KMS-11 (cell line): ENCODE results near the gene SLC25A41.

Experiments
- H2AFZ ChIP-seq: fragments of 200-600 bp; sonication (generic); 2 replicates; pipeline ENCODE4 v1.6.1; 2016; ENCODE audit warnings: antibody characterized with exemption, mixed run types, low read depth
- H3K27ac ChIP-seq: fragments of 200-600 bp; sonication (generic); 2 replicates; pipeline ENCODE4 v1.6.1; 2016; ENCODE audit warnings: mild to moderate bottlenecking, mixed run types
- H3K27me3 ChIP-seq: fragments of 200-600 bp; sonication (generic); 2 replicates; pipeline ENCODE4 v1.6.1; 2017; ENCODE audit warnings: mild to moderate bottlenecking, low read depth, mixed run types, moderate library complexity; ENCODE audit not compliant: insufficient read depth
- H3K36me3 ChIP-seq: fragments of 200-600 bp; sonication (generic); 2 replicates; pipeline ENCODE4 v1.6.1; 2017; ENCODE audit warnings: mild to moderate bottlenecking, mixed run types; ENCODE audit not compliant: insufficient read depth
- H3K4me1 ChIP-seq: fragments of 200-600 bp; sonication (generic); 2 replicates; pipeline ENCODE4 v1.6.1; 2016; ENCODE audit warnings: mild to moderate bottlenecking, low read depth, mixed run types; ENCODE audit not compliant: poor library complexity, severe bottlenecking
- H3K4me2 ChIP-seq: fragments of 200-600 bp; sonication (generic); 2 replicates; pipeline ENCODE4 v1.7.0; 2016; ENCODE audit warnings: mild to moderate bottlenecking, mixed run types
- H3K4me3 ChIP-seq: fragments of 200-600 bp; sonication (generic); IDR thresholded peaks from 2 replicates; pipeline ENCODE4 v1.6.1; 2017; ENCODE audit warnings: low read depth, low read length, mixed read lengths; ENCODE audit not compliant: insufficient read depth
- H3K79me2 ChIP-seq: fragments of 200-600 bp; sonication (generic); 2 replicates; pipeline ENCODE4 v1.6.1; 2016; ENCODE audit warnings: low read depth, mixed run types; ENCODE audit not compliant: insufficient read depth
- H3K9ac ChIP-seq: fragments of 200-600 bp; sonication (generic); 2 replicates; pipeline ENCODE4 v1.6.1; 2016; ENCODE audit warnings: mild to moderate bottlenecking, mixed run types
- H4K20me1 ChIP-seq: fragments of 200-600 bp; sonication (generic); 2 replicates; pipeline ENCODE4 v1.6.1; 2016; ENCODE audit warnings: mild to moderate bottlenecking, mixed run types; ENCODE audit not compliant: insufficient read depth
- CTCF ChIP-seq: fragments of 200-600 bp; sonication (generic); conservative IDR thresholded peaks from 2 replicates; pipeline ENCODE4 v1.6.1; 2017; ENCODE audit warnings: low read depth, mild to moderate bottlenecking, antibody characterized with exemption, low read length, moderate library complexity, mixed read lengths

The SLC25A41 gene

GRCh38 chr19:6376512-6377190 lies 56.9 kb downstream of the SLC25A41 start:
- Histone ChIP-seq H3K79me2 (no peaks in the 10 kb centered on the region), H2AFZ (no peak overlapping the region), H3K27me3 (no peaks in the 10 kb centered on the region), H3K27ac (no peak overlapping the region), H3K4me2 (no peak overlapping the region), H3K4me1 (peaks cover 9% of the 10 kb centered on the region), H3K9ac (no peak overlapping the region), H3K36me3 (no peaks in the 10 kb centered on the region; the same call in 1 of the 2 replicates), H3K4me3 (no peak overlapping the region), H4K20me1 (no peaks in the 10 kb centered on the region)
- no peak for TF ChIP-seq CTCF
